Measurements from ENCODE around the gene CADM1. TPM values are rescaled to one million over a fixed set of nuclear protein-coding genes. Genes with fewer than 3 reads are reported as not detected.

Gene CADM1
- polyA plus RNA-seq, 3 donors: 122 to 132 (median 131) TPM

DNA sequence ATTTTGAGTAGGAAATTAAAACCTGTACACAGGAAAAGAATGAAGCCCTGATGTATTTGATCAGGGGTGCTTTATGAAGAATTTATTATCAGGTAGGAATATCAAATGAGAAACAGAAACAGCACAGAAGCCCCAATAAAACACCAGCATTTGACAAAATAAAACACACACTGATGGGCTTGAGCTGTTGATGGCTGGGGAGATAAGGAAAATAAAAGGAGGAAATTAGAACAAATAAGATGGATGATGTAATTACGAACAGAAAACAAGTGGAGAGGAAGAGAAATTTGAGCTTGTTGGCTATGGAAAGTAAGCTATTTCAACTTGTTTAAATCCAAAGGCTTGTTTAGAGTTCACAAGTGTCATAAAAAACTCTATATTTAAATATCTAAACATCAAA, 213.7 kb downstream of the CADM1 start:
- no peak for DNase-seq

DNA sequence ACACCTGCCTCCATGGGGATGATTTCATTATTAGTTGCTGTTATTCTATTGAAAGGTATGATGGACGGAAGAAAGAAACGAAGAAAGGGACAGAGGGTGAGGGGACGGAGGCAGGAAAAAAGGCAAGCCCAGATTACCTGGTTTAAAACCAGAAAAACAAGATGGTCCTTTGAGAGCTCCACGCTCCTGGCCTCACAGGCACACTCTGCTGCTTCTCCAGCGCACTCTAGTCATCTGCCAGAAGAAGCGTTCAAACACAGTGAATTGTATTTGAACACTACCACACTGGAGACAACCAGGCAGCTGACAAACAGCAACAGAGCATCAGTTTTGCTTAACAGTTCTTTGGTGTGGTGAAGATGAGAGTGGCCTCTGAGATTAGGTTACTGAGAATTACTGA, 216.9 kb downstream of the CADM1 start:
- no peak for DNase-seq

- no peak for DNase-seq
Observed at GRCh38 chr11:115286614-115287013, 217.6 kb downstream of the CADM1 start.

DNA sequence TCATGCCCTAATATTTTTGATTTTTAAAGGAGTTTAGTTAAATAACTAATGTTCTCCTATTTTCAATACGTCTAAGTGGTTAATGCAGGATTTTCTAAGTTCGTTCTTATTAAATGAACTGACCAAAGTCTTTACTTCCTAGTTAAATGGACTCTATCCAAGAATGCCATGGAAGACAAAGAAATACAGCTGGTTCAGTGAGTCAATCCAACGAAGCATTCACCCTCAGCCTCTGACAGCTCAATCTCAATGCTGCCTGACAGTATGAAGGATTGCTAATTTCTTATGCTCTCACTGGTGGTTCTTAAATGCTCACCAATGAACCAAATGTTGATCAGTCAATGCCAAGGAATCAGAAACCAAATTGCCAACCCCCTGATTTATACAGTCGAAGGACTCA, 219.4 kb downstream of the CADM1 start:
- no peak for DNase-seq

- no peak for DNase-seq
Observed at GRCh38 chr11:115282923-115283322, 221.3 kb downstream of the CADM1 start.

DNA sequence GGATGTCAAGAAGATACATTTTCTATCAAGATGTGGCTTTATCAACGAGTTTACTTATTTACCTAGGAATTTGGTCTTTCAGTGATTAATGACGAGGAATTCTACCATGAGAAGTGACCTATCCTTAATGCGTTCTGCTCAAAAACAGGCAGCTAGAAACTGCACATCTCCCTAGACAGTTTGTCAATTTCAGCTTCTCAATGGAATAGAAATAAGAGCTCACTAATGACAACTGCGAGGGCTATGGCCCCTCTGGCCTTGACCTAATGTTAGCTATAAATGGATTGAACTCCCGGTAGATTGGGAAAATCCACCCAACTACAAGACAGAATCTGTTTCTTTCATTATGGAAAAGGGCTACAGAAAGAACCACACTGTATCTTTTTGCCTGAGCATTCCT, 223.4 kb downstream of the CADM1 start:
- no peak for DNase-seq

DNA sequence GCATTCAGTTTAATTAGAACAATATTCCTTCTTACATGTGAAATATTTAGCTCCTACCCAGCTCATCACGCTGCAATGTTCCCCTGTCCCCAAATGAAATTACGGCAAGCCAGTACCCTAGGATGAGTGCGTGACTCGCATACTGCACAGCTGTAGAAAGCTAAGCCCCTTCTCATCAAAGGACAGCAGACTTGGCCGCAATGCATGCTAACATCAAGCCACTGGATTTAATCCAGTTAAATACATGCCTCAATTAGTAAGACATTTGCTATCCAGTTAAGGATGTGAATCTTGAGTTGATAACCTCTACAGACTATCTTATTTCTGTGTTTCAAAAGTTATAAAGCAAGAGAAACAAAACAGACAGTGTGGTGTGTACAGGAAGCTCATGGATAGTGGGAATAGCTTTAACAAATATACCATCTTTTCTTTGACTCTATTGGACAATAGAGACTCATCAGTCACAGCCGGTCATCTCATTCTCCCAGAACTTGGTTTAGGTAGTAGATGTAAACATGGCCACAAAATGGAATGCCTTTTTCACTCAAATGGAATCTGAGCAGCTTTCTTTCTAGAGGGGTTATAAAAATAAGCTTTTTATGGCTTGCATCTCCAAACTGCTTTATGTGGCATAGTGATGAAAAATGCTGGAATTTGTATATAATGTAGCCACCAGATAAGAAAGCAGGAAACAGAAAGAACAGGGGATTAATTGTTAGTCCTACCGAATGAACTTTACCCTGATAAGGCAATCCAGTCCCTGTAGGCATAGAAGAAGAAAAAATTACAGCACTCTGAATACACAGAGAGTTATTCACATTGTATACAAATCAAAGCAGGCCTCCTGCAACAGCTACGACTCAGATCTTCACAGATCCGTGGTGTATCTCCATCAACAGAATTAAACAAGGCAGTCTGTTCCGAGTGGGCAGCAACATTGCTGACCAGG, 224.1 kb downstream of the CADM1 start:
- no peak for DNase-seq

- no peak for DNase-seq
Observed at GRCh38 chr11:115276799-115277198, 227.4 kb downstream of the CADM1 start.

- no peak for DNase-seq
Observed at GRCh38 chr11:115276191-115276590, 228.0 kb downstream of the CADM1 start.

DNA sequence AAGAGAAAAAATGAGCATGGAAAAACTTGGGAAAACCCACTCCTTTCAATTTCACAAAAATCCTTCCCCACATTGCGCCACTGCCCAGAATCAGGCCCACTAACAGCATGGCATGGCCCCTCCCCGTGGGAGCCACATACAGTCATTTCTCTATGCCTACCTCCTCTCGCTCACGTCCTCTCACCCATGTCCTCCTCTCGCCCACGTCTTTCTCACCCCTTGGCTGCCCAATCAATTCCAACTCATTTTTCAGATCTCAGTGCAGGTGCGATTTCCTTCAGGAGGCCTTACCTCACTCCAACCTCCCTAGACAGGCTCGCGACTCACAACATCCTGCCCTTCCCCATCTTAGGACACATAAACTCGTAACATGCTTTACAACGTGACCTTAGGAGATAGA, 229.2 kb downstream of the CADM1 start:
- DNase-seq: no peak

GRCh38 chr11:115272925-115273324, 231.3 kb downstream of the CADM1 start:
- no peak for DNase-seq

DNA sequence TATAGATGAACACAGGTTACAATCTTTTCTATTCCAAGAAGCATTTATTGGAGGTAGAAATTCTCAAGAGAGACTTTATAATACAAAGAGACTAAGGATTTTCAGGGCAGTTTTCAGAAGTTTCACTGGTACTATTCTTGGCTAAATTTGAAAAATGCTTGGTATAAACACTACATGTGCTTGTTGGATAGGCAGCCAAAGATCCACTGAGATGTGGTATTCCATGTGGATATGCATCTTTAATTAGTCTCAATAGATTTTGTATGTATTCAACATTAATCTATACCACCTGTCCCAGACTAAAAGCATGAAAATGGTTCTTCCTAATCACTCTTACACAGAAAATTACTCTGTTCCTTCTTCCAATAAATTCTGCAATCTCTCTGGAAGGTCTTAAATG, 232.6 kb downstream of the CADM1 start:
- no peak for DNase-seq

- DNase-seq: no peak
Observed at GRCh38 chr11:115269191-115269950, 234.8 kb downstream of the CADM1 start.

- DNase-seq: no peak
Observed at GRCh38 chr11:115267871-115268270, 236.3 kb downstream of the CADM1 start.

DNA sequence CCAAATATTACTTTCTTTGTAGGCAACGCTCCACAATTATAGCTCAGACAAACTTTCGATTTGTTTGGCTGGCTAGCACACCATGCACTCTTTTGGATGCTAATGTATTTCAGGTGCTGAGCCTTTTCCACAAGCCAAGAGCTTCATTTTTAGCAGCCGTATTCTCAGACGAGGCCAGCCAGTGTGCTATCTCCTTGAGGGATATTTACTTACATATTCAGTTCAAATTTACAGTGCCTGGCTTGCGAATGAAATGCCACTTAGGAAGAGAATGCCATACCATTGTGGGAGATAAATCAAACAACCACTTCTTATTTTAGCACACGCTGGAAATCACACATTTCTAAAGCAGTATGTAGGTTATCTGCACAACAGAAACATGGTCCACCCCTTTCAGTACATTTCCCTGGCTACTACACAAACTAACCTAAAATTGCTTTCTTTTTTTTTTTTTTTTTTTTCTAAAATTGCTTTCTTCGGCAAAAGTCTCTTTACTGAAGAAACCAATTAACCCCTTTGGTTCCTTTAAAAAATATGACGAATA, 236.9 kb downstream of the CADM1 start:
- no peak for DNase-seq

DNA sequence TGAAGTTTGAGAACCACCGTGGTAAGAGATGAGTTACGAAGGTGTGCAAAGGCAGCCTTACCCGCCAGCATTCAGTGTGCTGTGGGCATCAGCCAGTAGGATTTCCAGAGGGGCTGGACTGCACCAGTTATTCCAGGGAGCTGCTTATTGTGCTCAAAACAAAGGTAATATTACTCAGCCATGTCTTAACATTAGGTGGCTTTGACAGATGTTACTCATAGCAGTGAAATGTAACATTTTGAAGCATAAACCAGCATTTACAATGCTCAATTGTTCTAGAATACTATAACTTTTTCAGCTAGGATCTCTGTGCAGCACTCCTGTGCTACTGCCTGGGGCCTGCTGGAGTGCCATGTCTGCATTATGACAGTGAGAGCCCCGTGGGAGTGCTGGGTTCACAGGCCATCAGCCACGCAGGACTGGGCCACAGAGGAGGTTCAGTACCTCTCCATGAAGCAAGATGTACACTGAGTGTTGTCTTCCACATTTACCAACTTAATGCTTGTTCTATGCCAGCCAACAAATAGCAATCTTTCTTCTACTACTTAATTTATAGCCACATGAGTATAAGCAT, 238.1 kb downstream of the CADM1 start:
- DNase-seq: no peak

DNA sequence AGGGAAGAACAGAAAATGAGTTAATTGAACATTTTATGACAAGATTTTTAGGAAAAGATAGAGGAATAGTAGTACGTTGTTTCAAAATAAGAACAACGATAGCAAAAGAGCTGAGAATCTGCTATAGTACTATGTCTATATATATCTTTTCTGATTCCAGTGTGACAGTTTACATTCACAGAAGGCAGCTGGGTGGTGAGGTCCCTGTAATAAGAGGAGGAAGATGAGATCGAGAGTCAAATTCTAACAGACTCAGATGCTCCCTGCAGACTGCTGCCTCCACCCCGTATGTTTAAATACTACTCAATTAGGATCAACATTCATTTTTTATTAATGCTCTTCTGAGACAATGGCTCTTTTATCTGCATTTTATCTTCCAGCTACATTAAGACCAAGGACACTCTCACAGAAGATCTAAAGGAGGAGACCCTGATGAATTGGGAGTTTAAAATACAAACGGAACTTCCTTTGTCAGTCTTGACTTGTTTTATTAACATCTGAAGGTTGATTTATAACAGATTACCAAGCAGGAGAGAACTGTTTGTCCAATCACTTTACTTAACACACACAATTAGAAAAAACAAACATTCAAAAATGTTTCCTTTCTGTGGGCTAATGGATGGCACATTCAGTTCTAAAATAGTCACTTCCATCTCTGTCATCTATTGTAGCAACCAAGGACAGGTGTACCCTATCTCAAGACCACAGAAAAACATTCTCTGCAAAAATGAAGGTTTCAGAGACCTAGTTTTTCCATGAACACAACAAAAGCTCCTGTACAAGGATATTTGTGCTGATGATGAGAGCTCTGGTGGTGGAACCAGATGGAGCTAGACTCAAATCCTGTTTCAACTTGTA, 240.2 kb downstream of the CADM1 start:
- DNase-seq: no peak

- DNase-seq: no peak
Observed at GRCh38 chr11:115258216-115258615, 246.0 kb downstream of the CADM1 start.

- no peak for DNase-seq
Observed at GRCh38 chr11:115257678-115258077, 246.5 kb downstream of the CADM1 start.

DNA sequence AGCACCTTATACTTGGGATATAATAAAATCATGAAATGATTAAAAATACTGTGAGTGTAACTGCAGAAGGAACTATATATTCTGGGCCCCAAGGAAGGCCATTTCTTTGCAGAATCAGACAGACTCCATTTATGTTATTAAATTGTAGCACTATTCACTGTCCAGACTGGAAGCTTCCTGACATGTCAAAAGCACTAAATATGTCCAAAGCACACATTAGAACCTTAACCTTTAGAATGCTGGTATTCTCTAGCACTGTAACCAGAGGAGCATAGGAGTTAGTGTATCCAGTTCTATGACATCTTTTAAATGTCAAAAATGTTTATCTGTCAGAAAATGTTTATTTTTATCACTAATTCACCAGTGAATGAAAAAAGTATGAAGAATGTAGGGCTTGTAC, 246.9 kb downstream of the CADM1 start:
- DNase-seq: no peak

DNA sequence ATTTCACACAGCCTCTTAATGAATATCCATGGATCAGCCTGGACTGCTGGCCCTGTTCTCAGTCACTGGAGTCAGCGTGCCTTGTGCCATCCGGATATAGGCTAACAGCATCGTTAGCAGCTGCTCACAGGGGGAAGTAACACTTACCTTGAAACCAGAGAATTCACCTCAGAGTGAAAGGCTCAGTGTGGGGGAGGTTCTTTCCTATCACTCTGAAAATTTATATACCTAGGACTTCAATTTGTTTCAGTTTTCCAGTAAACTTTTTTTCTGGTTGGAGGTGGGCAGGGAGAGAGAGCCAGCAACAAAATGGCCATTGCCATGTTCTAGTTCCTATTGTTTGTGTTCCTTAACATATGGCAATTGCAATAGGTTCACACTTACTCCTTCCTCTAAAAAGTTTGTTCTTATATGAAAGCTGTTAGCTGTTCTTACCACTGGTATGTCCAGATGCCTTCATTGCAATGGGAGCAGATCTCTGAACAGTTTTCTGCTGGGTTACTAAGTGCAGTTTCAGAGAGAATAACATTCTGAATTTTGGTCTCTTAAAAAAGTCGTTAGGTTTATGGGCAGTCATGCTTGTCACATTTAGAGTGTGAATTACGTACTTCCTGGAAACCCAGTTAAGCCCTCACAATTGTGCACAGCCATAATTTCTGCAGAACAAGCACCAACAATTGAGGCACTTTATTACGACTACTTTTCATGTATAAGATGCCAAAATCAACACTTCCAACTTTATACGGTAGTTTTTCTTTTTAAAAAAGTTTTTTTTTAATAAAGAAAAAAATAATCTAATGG, 247.6 kb downstream of the CADM1 start:
- peak; percentile 76 for DNase-seq
